ENCODE data around the gene GNAQ. TPM values are rescaled to one million over a fixed set of nuclear protein-coding genes. Genes with fewer than 3 reads are reported as not detected.
"Not testable (repeated sequence)": the region's sequence is repeated elsewhere in the genome, so short reads cannot be mapped to it uniquely, and the experiment has no call there.

GNAQ gene
- total RNA-seq, 1 experiment from 2014 or later: 34.1 TPM

DNA sequence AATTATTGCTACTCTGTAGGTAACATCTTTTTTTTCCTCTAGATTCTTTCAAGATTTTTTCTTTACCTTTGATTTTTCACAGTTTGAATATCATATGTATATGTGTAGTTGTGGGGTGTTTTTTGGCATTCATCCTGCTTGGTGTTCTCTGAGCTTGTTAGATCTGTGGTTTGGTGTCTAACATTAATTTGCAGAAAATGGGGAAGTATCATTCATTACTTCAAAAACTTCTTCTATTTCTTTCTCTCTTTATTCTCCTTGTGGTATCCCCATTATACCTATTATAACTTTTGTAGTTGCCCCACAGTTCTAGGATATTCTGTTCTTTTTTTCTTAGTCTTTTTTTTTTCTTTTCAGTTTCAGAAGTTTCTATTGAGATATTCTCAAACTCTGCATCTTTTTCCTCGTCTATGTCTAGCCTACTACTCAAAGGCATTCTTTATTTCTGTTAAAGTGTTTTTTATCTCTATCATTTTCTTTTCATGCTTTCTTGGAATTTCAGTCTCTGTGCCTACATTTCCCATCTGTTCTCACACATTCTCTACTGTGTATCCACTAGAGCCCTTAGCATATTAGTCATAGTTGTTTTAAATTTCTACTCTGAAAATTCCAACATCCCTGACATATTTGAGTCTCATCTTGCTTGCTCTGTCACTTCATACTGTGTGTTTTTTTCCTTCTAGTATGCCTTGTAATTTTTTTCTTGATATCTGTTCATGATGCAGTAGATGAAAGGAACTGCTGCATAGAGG is 323.4 kb downstream of the GNAQ start:
- no peak for DNase-seq
- H3K27ac Mint-ChIP-seq (ENCODE audit: unreplicated experiment): peak overlapping the region; percentile 57
- no peaks in the 10 kb centered on the region for H3K27me3 Mint-ChIP-seq (ENCODE audit: unreplicated experiment)
- H3K9me3 Mint-ChIP-seq (ENCODE audit: low read depth, unreplicated experiment): peaks cover 2% of the 10 kb centered on the region
- intact Hi-C loops (cut with micrococcal nuclease; ENCODE audit: unreplicated experiment): no loop called here
- peaks cover 5% of the 10 kb centered on the region for H3K36me3 Mint-ChIP-seq (ENCODE audit: insufficient read depth, unreplicated experiment)
- TF ChIP-seq, protein P1, sequence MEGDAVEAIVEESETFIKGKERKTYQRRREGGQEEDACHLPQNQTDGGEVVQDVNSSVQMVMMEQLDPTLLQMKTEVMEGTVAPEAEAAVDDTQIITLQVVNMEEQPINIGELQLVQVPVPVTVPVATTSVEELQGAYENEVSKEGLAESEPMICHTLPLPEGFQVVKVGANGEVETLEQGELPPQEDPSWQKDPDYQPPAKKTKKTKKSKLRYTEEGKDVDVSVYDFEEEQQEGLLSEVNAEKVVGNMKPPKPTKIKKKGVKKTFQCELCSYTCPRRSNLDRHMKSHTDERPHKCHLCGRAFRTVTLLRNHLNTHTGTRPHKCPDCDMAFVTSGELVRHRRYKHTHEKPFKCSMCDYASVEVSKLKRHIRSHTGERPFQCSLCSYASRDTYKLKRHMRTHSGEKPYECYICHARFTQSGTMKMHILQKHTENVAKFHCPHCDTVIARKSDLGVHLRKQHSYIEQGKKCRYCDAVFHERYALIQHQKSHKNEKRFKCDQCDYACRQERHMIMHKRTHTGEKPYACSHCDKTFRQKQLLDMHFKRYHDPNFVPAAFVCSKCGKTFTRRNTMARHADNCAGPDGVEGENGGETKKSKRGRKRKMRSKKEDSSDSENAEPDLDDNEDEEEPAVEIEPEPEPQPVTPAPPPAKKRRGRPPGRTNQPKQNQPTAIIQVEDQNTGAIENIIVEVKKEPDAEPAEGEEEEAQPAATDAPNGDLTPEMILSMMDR (IDR thresholded peaks at IDR 0.05; ENCODE audit: unreplicated experiment): no peak
- H3K4me1 Mint-ChIP-seq (ENCODE audit: low read depth, unreplicated experiment): peaks cover 19% of the 10 kb centered on the region
- no peak overlapping the region for H3K4me3 Mint-ChIP-seq (ENCODE audit: low read depth, unreplicated experiment)
- BruUV-seq (replicated peaks): no TSS peak
- CTCF ChIA-PET: no interaction called here

GRCh38 chr9:77707383-77708063 is 324.1 kb downstream of the GNAQ start:
- Mint-ChIP-seq H3K27ac (ENCODE audit: unreplicated experiment) (peak overlapping the region; percentile 16), H3K9me3 (ENCODE audit: low read depth, unreplicated experiment) (peaks cover 2% of the 10 kb centered on the region), H3K36me3 (ENCODE audit: insufficient read depth, unreplicated experiment) (peaks cover 5% of the 10 kb centered on the region), H3K27me3 (ENCODE audit: unreplicated experiment) (no peaks in the 10 kb centered on the region), H3K4me1 (ENCODE audit: low read depth, unreplicated experiment) (peaks cover 19% of the 10 kb centered on the region), H3K4me3 (ENCODE audit: low read depth, unreplicated experiment) (no peak overlapping the region)
- intact Hi-C loops (cut with micrococcal nuclease; ENCODE audit: unreplicated experiment): no loop called here
- BruUV-seq (replicated peaks): no TSS peak
- peak; percentile 64 for DNase-seq
- CTCF ChIA-PET: no interaction called here
- TF ChIP-seq, protein P1 (IDR thresholded peaks at IDR 0.05; ENCODE audit: unreplicated experiment): no peak

GRCh38 chr9:77705636-77706035 is 326.0 kb downstream of the GNAQ start:
- TF ChIP-seq, protein P1 (IDR thresholded peaks at IDR 0.05; ENCODE audit: unreplicated experiment): no peak
- Mint-ChIP-seq H3K27ac (ENCODE audit: unreplicated experiment) (no peak overlapping the region), H3K27me3 (ENCODE audit: unreplicated experiment) (no peaks in the 10 kb centered on the region), H3K4me3 (ENCODE audit: low read depth, unreplicated experiment) (no peak overlapping the region), H3K4me1 (ENCODE audit: low read depth, unreplicated experiment) (peaks cover 19% of the 10 kb centered on the region), H3K9me3 (ENCODE audit: low read depth, unreplicated experiment) (no peaks in the 10 kb centered on the region), H3K36me3 (ENCODE audit: insufficient read depth, unreplicated experiment) (peaks cover 5% of the 10 kb centered on the region)
- CTCF ChIA-PET: no interaction called here
- no peak for DNase-seq
- BruUV-seq (replicated peaks): no TSS peak
- intact Hi-C loops (cut with micrococcal nuclease; ENCODE audit: unreplicated experiment): no loop called here

- H3K4me1 Mint-ChIP-seq (ENCODE audit: low read depth, unreplicated experiment); BruUV-seq (replicated peaks); H3K27me3 Mint-ChIP-seq (ENCODE audit: unreplicated experiment); H3K9me3 Mint-ChIP-seq (ENCODE audit: low read depth, unreplicated experiment); DNase-seq; H3K27ac Mint-ChIP-seq (ENCODE audit: unreplicated experiment); H3K4me3 Mint-ChIP-seq (ENCODE audit: low read depth, unreplicated experiment); CTCF ChIA-PET; intact Hi-C loops (cut with micrococcal nuclease; ENCODE audit: unreplicated experiment); H3K36me3 Mint-ChIP-seq (ENCODE audit: insufficient read depth, unreplicated experiment): not testable (repeated sequence)
Observed at GRCh38 chr9:77702521-77703390, 328.9 kb downstream of the GNAQ start.
